NCI-H524 (cell line): ENCODE results near the gene HS6ST1.
A peak's percentile ranks its signal among the peaks of the same experiment; 100 is the strongest.

Experiments
- DNase-seq, 2 experiments: peaks; one replicate each; lab custom pipeline; 2025; lab: John Stamatoyannopoulos, UW

Gene HS6ST1

GRCh38 chr2:128282246-128282975 is 36.3 kb downstream of the HS6ST1 start:
- DNase-seq, result peak; percentile 43 to 58

GRCh38 chr2:128281852-128282245 is 36.8 kb downstream of the HS6ST1 start:
- DNase-seq, result no peak

- DNase-seq, result peak in 1 of 2 experiments; percentile 68
These were observed 37.8 kb downstream of the HS6ST1 start for GRCh38 chr2:128280901-128281321.

GRCh38 chr2:128280158-128280871 is 38.4 kb downstream of the HS6ST1 start:
- DNase-seq, result no peak

- DNase-seq, result no peak
These were observed 38.9 kb downstream of the HS6ST1 start for GRCh38 chr2:128279786-128280157.

GRCh38 chr2:128279009-128279408 is 39.7 kb downstream of the HS6ST1 start:
- no peak for DNase-seq

- no peak for DNase-seq
These were observed 40.5 kb downstream of the HS6ST1 start for GRCh38 chr2:128277961-128278681.

GRCh38 chr2:128276878-128277675 is 41.6 kb downstream of the HS6ST1 start:
- no peak for DNase-seq

- no peak for DNase-seq
These were observed 43.1 kb downstream of the HS6ST1 start for GRCh38 chr2:128275498-128276045.

GRCh38 chr2:128274218-128274617 is 44.5 kb downstream of the HS6ST1 start:
- no peak for DNase-seq

- DNase-seq, result no peak
These were observed 45.1 kb downstream of the HS6ST1 start for GRCh38 chr2:128273469-128274081.

GRCh38 chr2:128272601-128273468 is 45.8 kb downstream of the HS6ST1 start:
- no peak for DNase-seq

GRCh38 chr2:128271911-128272600 is 46.6 kb downstream of the HS6ST1 start:
- no peak for DNase-seq

GRCh38 chr2:128271597-128271910 is 47.1 kb downstream of the HS6ST1 start:
- no peak for DNase-seq

- DNase-seq, result no peak
These were observed 47.7 kb downstream of the HS6ST1 start for GRCh38 chr2:128270672-128271596.

GRCh38 chr2:128269990-128270671 is 48.5 kb downstream of the HS6ST1 start:
- DNase-seq, result no peak

GRCh38 chr2:128269063-128269989 is 49.3 kb downstream of the HS6ST1 start:
- no peak for DNase-seq
